GM04504 (cell line): Measurements from ENCODE around the gene GALNT4.

Experiments used
- DNase-seq: peaks from one replicate; pipeline ENCODE4 v3.0.0-alpha.2; 2012; ENCODE audit warnings: low read depth

The GALNT4 gene

DNA sequence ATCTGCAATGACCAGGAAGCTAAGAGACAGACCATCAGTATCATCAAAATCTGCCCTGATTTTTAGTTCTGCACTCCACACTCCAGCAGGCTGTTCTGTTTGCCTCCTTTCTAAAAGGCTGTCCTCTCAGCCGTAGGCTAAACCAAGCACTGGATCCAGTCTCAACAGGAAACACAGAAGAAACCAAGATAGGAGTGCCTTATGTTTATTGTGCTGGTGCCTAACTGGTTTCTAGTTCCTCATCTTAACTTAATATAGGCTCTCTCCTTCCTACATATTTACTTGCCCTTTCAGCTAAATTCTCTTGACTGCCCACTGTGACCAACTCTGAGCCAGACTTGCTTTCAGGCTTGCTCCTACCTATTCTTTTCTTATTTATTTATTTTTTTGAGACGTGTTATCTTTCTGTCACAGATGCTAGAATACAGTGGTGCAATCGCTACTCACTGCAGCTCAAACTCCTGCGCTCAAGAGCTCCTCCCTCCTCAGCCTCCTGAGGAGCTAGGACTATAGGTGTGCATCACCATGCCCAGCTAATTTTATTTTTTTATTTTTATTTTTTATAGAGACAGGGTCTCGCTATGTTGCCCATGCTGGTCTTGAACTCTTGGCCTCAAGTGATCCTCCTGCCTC, 30.8 kb downstream of the GALNT4 start:
- DNase-seq = no peak

DNA sequence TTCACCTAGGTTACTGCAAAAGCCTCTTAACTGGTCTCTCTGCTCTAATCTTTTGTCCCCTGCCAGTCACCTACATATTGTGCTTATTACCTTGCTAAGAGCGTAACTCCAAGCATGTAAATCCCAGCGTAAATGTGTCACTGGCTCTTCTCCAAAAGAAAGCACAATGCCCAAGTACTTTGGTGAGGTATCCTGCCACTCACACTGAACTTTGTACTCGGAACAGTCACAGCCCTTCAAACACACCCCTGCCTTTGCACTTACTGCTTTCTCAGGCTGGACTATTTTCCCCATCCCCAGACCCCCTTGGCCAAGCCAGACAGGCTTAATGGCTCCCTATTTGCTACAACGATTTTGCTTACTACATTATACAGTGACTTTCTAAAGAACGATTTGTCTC, 31.7 kb downstream of the GALNT4 start:
- no peak for DNase-seq

DNA sequence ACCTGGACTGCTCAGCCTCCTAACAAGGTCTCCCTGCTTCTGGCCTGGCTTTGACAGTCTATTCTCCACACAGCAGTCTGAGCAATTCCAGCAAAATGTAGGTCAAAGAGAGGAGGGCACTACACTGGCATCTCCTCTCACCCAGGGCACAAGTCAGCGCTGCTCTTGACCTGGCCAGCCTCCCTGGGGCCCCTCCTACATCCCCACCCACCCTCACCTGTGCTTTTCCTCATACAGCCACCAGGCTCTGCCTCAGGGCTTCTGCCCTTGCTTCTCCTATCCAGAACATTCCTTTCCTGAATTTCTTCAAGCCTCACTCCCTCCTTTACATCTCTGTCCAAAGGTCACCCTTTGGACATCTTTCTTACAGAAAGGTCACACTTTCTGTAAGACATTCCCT, 33.7 kb downstream of the GALNT4 start:
- DNase-seq = no peak

DNA sequence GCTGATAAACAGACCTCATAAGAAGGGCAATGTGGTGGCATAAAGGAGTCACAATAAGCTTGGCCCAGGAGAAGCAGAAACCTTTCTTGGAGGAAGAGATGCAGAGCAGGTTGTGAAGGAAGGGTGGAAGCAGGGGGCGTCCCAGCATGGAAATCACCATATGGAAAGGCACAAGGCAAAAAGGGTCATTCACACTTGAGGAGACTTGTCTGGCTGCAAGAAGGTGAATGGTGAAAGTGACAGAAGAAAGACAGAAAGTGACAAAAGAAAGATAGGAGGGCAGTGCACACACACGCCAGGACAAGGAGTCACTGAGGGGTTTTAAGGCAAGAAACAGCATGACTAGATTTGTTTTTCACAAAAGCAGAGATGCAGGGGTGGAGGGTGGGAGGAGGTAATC, 38.3 kb downstream of the GALNT4 start:
- no peak for DNase-seq

DNA sequence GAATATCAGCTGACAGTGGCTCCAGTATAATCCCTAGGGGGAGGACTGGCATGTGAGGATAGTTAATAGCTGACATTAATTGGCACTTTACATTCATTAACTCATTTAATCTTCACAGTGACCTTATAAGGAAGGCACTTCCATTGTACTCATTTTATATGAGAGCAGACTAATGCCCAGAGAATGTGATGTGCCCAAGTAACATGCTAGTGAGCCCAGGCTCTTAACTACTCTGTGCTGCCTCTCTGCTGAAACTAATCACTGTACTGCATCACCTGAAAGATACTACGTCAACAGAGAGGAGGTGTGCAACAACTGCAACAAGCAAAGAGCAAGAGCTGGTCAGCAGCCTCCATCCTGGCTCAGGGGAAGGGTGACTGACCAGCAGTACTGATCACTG, 40.1 kb downstream of the GALNT4 start:
- no peak for DNase-seq

DNA sequence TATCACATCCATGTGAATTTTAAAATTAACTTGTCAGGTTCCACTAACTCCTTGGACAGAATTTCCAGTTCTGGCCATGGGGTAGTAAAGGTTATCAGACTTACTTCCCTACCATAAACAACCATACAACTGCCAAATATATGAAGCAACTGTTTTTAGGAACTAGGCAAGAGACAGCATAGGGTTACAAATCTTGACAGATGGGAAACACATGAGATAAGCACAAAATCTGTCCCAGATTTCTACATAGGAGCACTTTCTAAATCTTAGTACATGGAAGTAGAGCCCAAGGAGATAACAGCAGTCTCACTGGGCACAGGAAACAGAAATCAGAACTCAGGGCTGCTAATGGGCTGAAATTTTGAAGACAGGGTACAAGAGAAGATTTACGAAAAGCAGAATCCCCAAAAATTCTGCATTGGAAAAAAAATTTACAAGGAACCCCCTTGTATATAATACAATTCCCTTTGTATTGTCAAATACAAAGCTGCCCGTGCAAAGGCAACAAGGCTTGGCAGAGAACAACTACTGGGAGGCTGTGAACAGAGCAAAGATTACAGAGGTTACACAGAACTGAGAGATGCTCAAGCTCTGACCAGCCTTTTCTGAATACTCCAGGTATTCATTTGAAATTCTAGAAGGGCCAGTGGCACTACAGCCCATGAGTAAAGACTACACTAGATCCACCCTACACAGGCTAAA, 43.2 kb downstream of the GALNT4 start:
- DNase-seq = no peak

DNA sequence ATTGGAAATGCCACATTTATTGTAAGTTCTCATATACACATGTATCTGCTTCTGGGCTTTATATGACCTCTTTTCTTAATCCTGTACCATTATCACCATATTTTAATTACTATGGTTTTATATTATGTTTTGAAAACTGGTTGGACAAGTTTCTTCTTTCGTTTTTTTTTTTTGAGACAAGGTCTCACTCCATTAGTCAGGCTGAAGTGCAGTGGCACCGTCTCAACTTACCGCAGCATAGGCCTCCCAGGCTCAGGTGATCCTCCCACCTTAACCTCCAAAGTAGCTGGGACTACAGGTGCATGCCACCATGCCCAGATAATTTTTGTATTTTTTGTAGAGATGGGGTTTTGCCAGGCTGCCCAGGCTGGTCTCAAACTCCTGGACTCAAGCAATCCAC, 44.6 kb downstream of the GALNT4 start:
- no peak for DNase-seq

DNA sequence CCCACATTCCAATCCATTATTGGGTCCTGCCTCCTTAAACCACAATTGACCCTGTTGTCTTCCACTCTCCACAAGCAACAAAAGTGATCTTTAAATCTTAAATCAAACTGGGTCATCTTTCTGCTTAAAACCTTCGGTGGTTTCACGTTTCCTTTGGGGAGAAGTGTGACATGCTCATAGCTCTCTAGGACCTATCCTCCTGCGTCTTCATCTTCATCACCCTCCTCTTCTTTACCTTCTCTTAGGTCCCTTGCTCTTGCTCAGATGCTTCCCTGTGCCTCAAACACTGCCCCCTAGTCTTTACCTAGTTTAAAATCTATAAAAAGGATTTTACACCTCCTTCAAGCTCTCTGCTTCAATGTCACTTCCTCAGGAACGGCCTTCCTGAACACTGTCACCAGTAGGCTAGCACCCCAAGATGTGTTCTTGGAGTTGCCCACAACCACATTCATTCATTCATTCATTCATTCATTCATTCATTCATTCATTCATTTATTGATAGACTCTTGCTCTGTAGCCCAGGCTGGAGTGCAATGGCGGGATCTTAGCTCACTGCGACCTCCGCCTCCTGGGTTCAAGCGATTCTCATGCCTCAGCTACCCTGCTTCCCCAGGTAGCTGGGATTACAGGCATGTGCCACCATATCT, 46.8 kb downstream of the GALNT4 start:
- no peak for DNase-seq

DNA sequence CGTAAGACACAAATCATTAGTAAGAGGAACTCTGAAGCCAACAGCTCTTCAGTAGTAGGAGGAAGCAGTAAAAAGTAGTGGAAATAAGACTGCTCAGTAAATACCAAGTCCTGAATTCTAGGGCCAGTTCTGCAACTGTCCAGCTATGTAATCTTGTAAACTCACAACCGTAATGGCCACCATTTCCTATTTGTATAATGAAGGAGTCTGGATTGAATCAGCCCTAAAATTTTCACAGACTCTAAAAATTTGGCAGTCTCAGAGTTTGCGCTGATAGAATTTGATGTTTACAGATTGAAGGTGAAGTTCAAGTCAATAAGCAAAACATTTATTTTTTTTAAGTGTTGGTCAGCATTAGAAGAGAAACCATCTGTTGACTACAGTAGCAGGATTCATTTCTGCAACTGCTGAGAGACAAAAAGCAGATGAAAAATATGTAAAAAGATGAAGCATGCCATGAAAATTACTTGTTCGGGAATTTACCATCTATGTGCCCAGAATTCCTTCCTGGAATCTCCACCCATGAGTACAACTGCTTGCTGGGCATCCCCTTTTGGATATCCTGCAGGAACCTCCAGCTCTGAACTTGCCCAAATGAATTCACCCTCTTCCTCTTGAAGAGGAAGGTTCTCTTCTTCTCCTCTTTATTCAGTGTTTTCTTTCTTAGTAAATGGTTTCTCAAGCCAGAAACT, 47.5 kb downstream of the GALNT4 start:
- DNase-seq = no peak

DNA sequence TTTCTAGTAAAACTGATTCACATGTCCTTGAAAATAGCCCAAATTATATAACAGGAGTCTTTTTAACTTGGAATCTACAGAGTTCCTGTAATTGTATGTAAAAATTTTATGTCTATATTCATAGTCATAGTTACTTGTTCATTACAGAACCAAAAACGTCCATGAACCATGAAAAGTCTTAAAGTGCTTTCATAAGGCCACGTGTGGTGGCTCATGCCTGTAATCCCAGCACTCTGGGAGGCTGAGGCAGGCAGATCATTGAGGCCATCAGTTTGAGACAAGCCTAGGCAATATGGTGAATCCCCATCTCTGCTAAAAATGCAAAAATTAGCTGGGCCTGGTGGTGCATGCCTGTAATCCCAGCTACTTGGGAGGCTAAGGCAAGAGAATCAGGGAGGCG, 48.4 kb downstream of the GALNT4 start:
- DNase-seq = no peak

DNA sequence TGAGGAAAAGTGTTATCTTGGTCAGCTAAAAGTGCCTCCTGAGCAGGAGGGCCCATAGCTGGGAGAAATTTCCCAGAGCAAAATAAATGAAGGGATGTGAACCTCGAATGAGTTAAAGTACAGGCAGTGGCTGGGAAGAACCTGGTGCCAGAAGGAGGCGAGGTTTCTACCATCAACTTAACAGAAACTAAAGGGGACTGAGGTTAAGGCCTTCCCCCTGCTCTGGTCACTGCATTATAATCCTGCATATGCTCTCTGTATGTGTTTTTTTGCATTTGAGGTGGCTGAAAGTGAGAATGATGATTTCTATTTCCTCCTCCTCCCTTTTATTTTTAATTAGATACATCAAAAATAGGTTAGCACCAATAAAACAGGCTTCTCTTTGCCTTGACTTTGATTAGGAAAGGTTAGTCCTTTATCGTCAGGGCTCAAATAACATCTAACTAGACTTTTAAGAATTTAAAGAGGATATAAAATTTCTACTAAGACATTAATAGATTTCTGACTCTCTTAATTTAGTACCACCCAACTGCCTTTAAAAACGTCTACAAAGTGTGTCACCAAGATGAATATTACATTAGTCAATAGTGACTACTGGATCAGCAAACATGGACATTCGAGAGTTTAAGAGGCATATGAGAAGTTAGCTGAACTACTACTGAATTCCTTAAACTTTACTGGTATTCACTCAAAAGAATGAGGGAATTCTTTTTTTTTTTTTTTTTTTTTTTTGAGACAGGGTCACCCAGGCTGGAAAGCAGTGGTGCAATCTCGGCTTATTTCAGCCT, 49.2 kb downstream of the GALNT4 start:
- DNase-seq = no peak

DNA sequence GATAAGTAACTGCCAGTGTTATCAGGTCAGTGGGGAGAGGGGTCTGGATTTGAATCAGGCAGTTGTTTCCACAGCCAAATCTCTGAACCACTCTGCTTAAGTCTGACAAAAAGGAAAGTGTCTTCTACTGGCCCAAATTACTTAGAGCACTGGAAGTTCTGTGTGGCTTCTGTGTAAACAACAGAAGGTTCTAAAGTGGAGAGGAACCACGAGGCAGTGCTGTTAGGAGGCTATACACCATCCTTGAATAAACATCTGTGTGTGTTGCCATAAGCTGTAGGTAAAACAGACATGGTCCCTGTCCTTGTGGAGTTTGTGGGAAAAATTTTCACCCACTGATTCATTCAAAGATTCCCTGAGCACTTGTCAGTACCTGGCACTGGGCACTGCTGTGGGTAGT, 50.0 kb downstream of the GALNT4 start:
- no peak for DNase-seq
